ENCODE results near the gene NCKAP1. TPM values are rescaled to one million over a fixed set of nuclear protein-coding genes. Genes with fewer than 3 reads are reported as not detected.

Gene NCKAP1
- total and polyA plus RNA-seq, 2 donors (not counting 1 experiment from before 2014, with no cell fraction given), result 141 to 219 TPM

GRCh38 chr2:182914852-182915251 is 123.4 kb downstream of the NCKAP1 start:
- H4K20me1 ChIP-seq (ENCODE audit: control insufficient read depth, extremely low read depth, insufficient read depth, low read length), result no peaks in the 10 kb centered on the region
- H3K9me3 ChIP-seq (ENCODE audit: control insufficient read depth, insufficient read depth, low read depth, low read length), result no peaks in the 10 kb centered on the region
- H3K36me3 ChIP-seq (ENCODE audit: control insufficient read depth, insufficient read depth, low read length), result peaks cover 1% of the 10 kb centered on the region
- no peak overlapping the region for H3K4me3 ChIP-seq (replicated peaks in 1 of 4; ENCODE audit: control extremely low read depth in 1 of 4, insufficient read depth in 1 of 4, low read depth in 3 of 4, low read length in 4 of 4)
- no peak overlapping the region for H3K4me2 ChIP-seq (ENCODE audit: extremely low read depth, insufficient read depth, low read length)
- peaks cover 3% of the 10 kb centered on the region for H3K4me1 ChIP-seq (ENCODE audit: control insufficient read depth, extremely low read depth, insufficient read depth, low read length)
- no peaks in the 10 kb centered on the region for H3K27me3 ChIP-seq (ENCODE audit: control insufficient read depth, insufficient read depth, low read length)
- H3K9ac ChIP-seq (ENCODE audit: insufficient read depth, low read length), result no peak overlapping the region
- H3K79me2 ChIP-seq (ENCODE audit: control insufficient read depth, insufficient read depth, low read length), result no peaks in the 10 kb centered on the region
- no peak for TF ChIP-seq EZH2 (IDR thresholded peaks at IDR 0.05; ENCODE audit: low read length, missing control alignments)
- TF ChIP-seq, protein P1, sequence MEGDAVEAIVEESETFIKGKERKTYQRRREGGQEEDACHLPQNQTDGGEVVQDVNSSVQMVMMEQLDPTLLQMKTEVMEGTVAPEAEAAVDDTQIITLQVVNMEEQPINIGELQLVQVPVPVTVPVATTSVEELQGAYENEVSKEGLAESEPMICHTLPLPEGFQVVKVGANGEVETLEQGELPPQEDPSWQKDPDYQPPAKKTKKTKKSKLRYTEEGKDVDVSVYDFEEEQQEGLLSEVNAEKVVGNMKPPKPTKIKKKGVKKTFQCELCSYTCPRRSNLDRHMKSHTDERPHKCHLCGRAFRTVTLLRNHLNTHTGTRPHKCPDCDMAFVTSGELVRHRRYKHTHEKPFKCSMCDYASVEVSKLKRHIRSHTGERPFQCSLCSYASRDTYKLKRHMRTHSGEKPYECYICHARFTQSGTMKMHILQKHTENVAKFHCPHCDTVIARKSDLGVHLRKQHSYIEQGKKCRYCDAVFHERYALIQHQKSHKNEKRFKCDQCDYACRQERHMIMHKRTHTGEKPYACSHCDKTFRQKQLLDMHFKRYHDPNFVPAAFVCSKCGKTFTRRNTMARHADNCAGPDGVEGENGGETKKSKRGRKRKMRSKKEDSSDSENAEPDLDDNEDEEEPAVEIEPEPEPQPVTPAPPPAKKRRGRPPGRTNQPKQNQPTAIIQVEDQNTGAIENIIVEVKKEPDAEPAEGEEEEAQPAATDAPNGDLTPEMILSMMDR (conservative IDR thresholded peaks at IDR 0.05 in 1 of 2, IDR thresholded peaks at IDR 0.05 in 1 of 2; ENCODE audit: low read depth in 1 of 2, low read length in 2 of 2), result no peak
- H2AFZ ChIP-seq (ENCODE audit: low read length), result no peak overlapping the region
- H3K27ac ChIP-seq (ENCODE audit: insufficient read depth, low read length), result no peak overlapping the region
- DNase-seq (ENCODE audit: low read depth in 2 of 2), result no peak

- H3K4me2 ChIP-seq (ENCODE audit: extremely low read depth, insufficient read depth, low read length), result no peak overlapping the region
- no peak overlapping the region for H3K27ac ChIP-seq (ENCODE audit: insufficient read depth, low read length)
- no peak overlapping the region for H3K4me3 ChIP-seq (replicated peaks in 1 of 4; ENCODE audit: control extremely low read depth in 1 of 4, insufficient read depth in 1 of 4, low read depth in 3 of 4, low read length in 4 of 4)
- no peak overlapping the region for H2AFZ ChIP-seq (ENCODE audit: low read length)
- TF ChIP-seq, protein P1 (conservative IDR thresholded peaks at IDR 0.05 in 1 of 2, IDR thresholded peaks at IDR 0.05 in 1 of 2; ENCODE audit: low read depth in 1 of 2, low read length in 2 of 2), result no peak
- H3K9ac ChIP-seq (ENCODE audit: insufficient read depth, low read length), result no peak overlapping the region
- H3K27me3 ChIP-seq (ENCODE audit: control insufficient read depth, insufficient read depth, low read length), result no peaks in the 10 kb centered on the region
- no peak for DNase-seq (ENCODE audit: low read depth in 2 of 2)
- no peaks in the 10 kb centered on the region for H3K9me3 ChIP-seq (ENCODE audit: control insufficient read depth, insufficient read depth, low read depth, low read length)
- H3K79me2 ChIP-seq (ENCODE audit: control insufficient read depth, insufficient read depth, low read length), result no peaks in the 10 kb centered on the region
- H4K20me1 ChIP-seq (ENCODE audit: control insufficient read depth, extremely low read depth, insufficient read depth, low read length), result no peaks in the 10 kb centered on the region
- H3K4me1 ChIP-seq (ENCODE audit: control insufficient read depth, extremely low read depth, insufficient read depth, low read length), result peaks cover 3% of the 10 kb centered on the region
- H3K36me3 ChIP-seq (ENCODE audit: control insufficient read depth, insufficient read depth, low read length), result peaks cover 3% of the 10 kb centered on the region
Measured at GRCh38 chr2:182913064-182913463, 125.2 kb downstream of the NCKAP1 start.

GRCh38 chr2:182912518-182912915 is 125.7 kb downstream of the NCKAP1 start:
- peaks cover 3% of the 10 kb centered on the region for H3K4me1 ChIP-seq (ENCODE audit: control insufficient read depth, extremely low read depth, insufficient read depth, low read length)
- H3K4me3 ChIP-seq (replicated peaks in 1 of 4; ENCODE audit: control extremely low read depth in 1 of 4, insufficient read depth in 1 of 4, low read depth in 3 of 4, low read length in 4 of 4), result no peak overlapping the region
- H3K9me3 ChIP-seq (ENCODE audit: control insufficient read depth, insufficient read depth, low read depth, low read length), result no peaks in the 10 kb centered on the region
- TF ChIP-seq, protein P1 (conservative IDR thresholded peaks at IDR 0.05 in 1 of 2, IDR thresholded peaks at IDR 0.05 in 1 of 2; ENCODE audit: low read depth in 1 of 2, low read length in 2 of 2), result no peak
- no peak for TF ChIP-seq EZH2 (IDR thresholded peaks at IDR 0.05; ENCODE audit: low read length, missing control alignments)
- H3K9ac ChIP-seq (ENCODE audit: insufficient read depth, low read length), result no peak overlapping the region
- H3K36me3 ChIP-seq (ENCODE audit: control insufficient read depth, insufficient read depth, low read length), result peaks cover 3% of the 10 kb centered on the region
- no peak for DNase-seq (ENCODE audit: low read depth in 2 of 2)
- no peak overlapping the region for H2AFZ ChIP-seq (ENCODE audit: low read length)
- H3K4me2 ChIP-seq (ENCODE audit: extremely low read depth, insufficient read depth, low read length), result no peak overlapping the region
- no peaks in the 10 kb centered on the region for H3K79me2 ChIP-seq (ENCODE audit: control insufficient read depth, insufficient read depth, low read length)
- H3K27me3 ChIP-seq (ENCODE audit: control insufficient read depth, insufficient read depth, low read length), result no peaks in the 10 kb centered on the region
- no peaks in the 10 kb centered on the region for H4K20me1 ChIP-seq (ENCODE audit: control insufficient read depth, extremely low read depth, insufficient read depth, low read length)
- H3K27ac ChIP-seq (ENCODE audit: insufficient read depth, low read length), result no peak overlapping the region

Data from fibroblast of lung (primary cell).